ENCODE data around the gene LEP.

Gene LEP

GRCh38 chr7:128201067-128201689, 39.9 kb upstream of the LEP start:
- H3K4me3 ChIP-seq (ENCODE audit: control insufficient read depth, low read depth, low read length): no peak overlapping the region
- DNase-seq (ENCODE audit: low read depth): no peak
- TF ChIP-seq, protein P1, sequence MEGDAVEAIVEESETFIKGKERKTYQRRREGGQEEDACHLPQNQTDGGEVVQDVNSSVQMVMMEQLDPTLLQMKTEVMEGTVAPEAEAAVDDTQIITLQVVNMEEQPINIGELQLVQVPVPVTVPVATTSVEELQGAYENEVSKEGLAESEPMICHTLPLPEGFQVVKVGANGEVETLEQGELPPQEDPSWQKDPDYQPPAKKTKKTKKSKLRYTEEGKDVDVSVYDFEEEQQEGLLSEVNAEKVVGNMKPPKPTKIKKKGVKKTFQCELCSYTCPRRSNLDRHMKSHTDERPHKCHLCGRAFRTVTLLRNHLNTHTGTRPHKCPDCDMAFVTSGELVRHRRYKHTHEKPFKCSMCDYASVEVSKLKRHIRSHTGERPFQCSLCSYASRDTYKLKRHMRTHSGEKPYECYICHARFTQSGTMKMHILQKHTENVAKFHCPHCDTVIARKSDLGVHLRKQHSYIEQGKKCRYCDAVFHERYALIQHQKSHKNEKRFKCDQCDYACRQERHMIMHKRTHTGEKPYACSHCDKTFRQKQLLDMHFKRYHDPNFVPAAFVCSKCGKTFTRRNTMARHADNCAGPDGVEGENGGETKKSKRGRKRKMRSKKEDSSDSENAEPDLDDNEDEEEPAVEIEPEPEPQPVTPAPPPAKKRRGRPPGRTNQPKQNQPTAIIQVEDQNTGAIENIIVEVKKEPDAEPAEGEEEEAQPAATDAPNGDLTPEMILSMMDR (conservative IDR thresholded peaks at IDR 0.05; ENCODE audit: control insufficient read depth, insufficient read depth, low read depth, low read length): no peak

DNA sequence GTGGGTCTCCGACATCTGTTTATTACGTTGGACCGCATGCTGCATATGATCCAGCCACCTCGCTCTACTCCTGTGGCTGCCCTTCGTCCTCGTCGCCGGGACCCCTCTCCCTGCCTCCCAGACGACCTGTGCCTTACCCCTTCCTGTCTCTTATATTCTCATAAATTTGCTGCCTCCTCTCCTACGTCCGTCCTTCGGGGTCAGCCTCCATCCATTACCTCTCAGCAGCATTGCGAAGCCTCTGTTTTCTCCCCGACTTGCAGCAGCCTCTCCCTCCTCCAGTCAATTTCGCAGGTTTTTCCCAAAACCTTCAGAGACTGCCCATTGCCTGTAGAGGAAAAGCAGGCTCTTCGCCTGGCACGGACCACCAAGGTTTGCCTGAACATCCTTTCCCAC, 39.4 kb upstream of the LEP start:
- DNase-seq (ENCODE audit: low read depth): no peak
- TF ChIP-seq, protein P1 (conservative IDR thresholded peaks at IDR 0.05; ENCODE audit: control insufficient read depth, insufficient read depth, low read depth, low read length): no peak
- no peak overlapping the region for H3K4me3 ChIP-seq (ENCODE audit: control insufficient read depth, low read depth, low read length)

- TF ChIP-seq, protein P1 (conservative IDR thresholded peaks at IDR 0.05; ENCODE audit: control insufficient read depth, insufficient read depth, low read depth, low read length): no peak
- DNase-seq (ENCODE audit: low read depth): no peak
- H3K4me3 ChIP-seq (ENCODE audit: control insufficient read depth, low read depth, low read length): no peak overlapping the region
Observed at GRCh38 chr7:128202287-128202957, 38.7 kb upstream of the LEP start.

DNA sequence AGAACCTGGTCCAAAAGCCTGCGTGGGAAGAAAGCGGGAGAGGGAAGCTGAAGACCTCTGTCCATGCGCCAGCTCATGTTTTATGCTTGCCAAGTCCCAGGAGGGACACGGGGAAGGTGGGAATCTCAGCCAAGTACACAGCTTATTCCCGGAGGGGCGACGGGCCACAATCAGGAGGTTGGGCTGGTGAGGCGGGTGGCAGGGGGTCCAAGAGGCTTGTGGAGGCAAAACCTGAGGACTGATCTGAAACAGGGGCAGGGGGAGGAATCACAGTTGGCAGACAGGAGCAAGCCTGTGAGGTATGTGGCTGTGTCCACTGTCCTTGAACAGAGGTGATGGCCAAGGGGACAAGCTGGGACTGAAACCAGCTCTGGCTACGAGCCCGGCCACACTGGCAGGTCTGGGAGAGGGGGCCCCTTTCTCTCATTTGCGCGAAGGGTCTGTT, 38.0 kb upstream of the LEP start:
- no peak overlapping the region for H3K4me3 ChIP-seq (ENCODE audit: control insufficient read depth, low read depth, low read length)
- TF ChIP-seq, protein P1 (conservative IDR thresholded peaks at IDR 0.05; ENCODE audit: control insufficient read depth, insufficient read depth, low read depth, low read length): no peak
- DNase-seq (ENCODE audit: low read depth): no peak

GRCh38 chr7:128203710-128204214, 37.3 kb upstream of the LEP start:
- DNase-seq (ENCODE audit: low read depth): peak; percentile 59
- TF ChIP-seq, protein P1 (conservative IDR thresholded peaks at IDR 0.05; ENCODE audit: control insufficient read depth, insufficient read depth, low read depth, low read length): no peak
- no peak overlapping the region for H3K4me3 ChIP-seq (ENCODE audit: control insufficient read depth, low read depth, low read length)

GRCh38 chr7:128204455-128204854, 36.6 kb upstream of the LEP start:
- TF ChIP-seq, protein P1 (conservative IDR thresholded peaks at IDR 0.05; ENCODE audit: control insufficient read depth, insufficient read depth, low read depth, low read length): no peak
- no peak for DNase-seq (ENCODE audit: low read depth)
- H3K4me3 ChIP-seq (ENCODE audit: control insufficient read depth, low read depth, low read length): no peak overlapping the region
